Activated effector memory CD4-positive, alpha-beta T cell treated with anti-CD3 and anti-CD28 coated beads, Interleukin-2, amount 50 U/mL, for 16 hours (primary cell): ENCODE data around the gene SMAD6.

Source experiments
- DNase-seq: peaks from one replicate; pipeline ENCODE4 v3.0.0-alpha.2; 2020

The SMAD6 gene

GRCh38 chr15:66721954-66722353, 19.9 kb downstream of the SMAD6 start:
- DNase-seq, result no peak

GRCh38 chr15:66722757-66723540, 20.9 kb downstream of the SMAD6 start:
- DNase-seq, result no peak

- no peak for DNase-seq
These were observed 22.0 kb downstream of the SMAD6 start for GRCh38 chr15:66723826-66724731.

GRCh38 chr15:66724732-66725463, 22.9 kb downstream of the SMAD6 start:
- DNase-seq, result no peak

GRCh38 chr15:66725464-66725785, 23.4 kb downstream of the SMAD6 start:
- no peak for DNase-seq

- DNase-seq, result no peak
These were observed 24.4 kb downstream of the SMAD6 start for GRCh38 chr15:66726386-66726785.

GRCh38 chr15:66729331-66729951, 27.4 kb downstream of the SMAD6 start:
- no peak for DNase-seq

GRCh38 chr15:66730168-66731021, 28.4 kb downstream of the SMAD6 start:
- no peak for DNase-seq

- no peak for DNase-seq
These were observed 31.9 kb downstream of the SMAD6 start for GRCh38 chr15:66733976-66734375.

GRCh38 chr15:66734961-66735908, 33.2 kb downstream of the SMAD6 start:
- DNase-seq, result no peak

GRCh38 chr15:66735909-66736305, 33.9 kb downstream of the SMAD6 start:
- DNase-seq, result no peak

GRCh38 chr15:66737243-66738010, 35.4 kb downstream of the SMAD6 start:
- no peak for DNase-seq

GRCh38 chr15:66738116-66738515, 36.1 kb downstream of the SMAD6 start:
- no peak for DNase-seq

GRCh38 chr15:66738595-66738994, 36.6 kb downstream of the SMAD6 start:
- no peak for DNase-seq

- DNase-seq, result no peak
These were observed 37.3 kb downstream of the SMAD6 start for GRCh38 chr15:66739287-66739686.

GRCh38 chr15:66740802-66741201, 38.8 kb downstream of the SMAD6 start:
- no peak for DNase-seq

- no peak for DNase-seq
These were observed 39.6 kb downstream of the SMAD6 start for GRCh38 chr15:66741646-66742045.

GRCh38 chr15:66742286-66742685, 40.2 kb downstream of the SMAD6 start:
- DNase-seq, result no peak

- DNase-seq, result no peak
These were observed 41.2 kb downstream of the SMAD6 start for GRCh38 chr15:66743204-66743603.
